Erythroblast (primary cell): ENCODE data around the gene KRT24.

ENCODE experiments used
- GATA1 ChIP-seq: IDR thresholded peaks from 2 replicates; pipeline ENCODE4 v1.6.1; 2011; ENCODE audit warnings: low read depth, mild to moderate bottlenecking, control low read depth, low read length, moderate library complexity
- POLR2A ChIP-seq: IDR thresholded peaks from 2 replicates; pipeline ENCODE4 v1.6.1; 2011; ENCODE audit warnings: mild to moderate bottlenecking, low read length

DNA sequence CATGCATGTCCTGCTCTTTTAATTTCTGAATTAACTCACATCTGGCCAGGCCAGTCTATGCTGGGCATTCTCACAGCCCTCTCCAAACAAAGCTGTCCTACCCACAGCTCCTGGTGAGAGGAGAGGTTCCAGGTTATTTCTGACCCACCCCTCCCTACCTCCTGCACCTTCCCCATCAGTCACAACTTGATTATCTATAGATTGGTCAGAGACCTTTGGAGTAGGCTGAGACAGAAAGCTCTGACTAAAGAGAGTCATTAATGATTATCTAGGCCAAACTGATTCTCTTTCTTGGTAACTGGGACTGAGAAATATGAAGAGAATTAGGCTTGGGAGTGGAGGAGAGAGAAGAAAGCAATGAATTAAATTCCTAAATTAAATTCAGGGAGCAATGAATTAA lies 37.2 kb downstream of the KRT24 start:
- TF ChIP-seq POLR2A (no peak), GATA1 (no peak)
